Measurements from ENCODE around the gene ATG4B. TPM values are rescaled to one million over a fixed set of nuclear protein-coding genes. Genes with fewer than 3 reads are reported as not detected.

ATG4B gene
- total and polyA plus RNA-seq, 3 experiments from 2014 or later = 56.1 to 80.2 (median 79.0) TPM

GRCh38 chr2:241675885-241676284, 38.4 kb downstream of the ATG4B start:
- Histone ChIP-seq H3K36me3 (ENCODE audit: insufficient read depth, low read length) (peaks cover 6% of the 10 kb centered on the region), H3K4me1 (ENCODE audit: insufficient read depth, low read length) (no peaks in the 10 kb centered on the region), H3K27me3 (ENCODE audit: insufficient read depth, low read length, poor library complexity, severe bottlenecking) (no peaks in the 10 kb centered on the region), H3K27ac (ENCODE audit: low read depth, low read length) (no peak overlapping the region), H3K9me3 (ENCODE audit: low read length) (no peaks in the 10 kb centered on the region), H3K4me3 (ENCODE audit: low read length) (no peak overlapping the region)
- Mint-ChIP-seq H3K27ac (peak overlapping the region in 1 of 8 donors; percentile 32), H3K36me3 (peaks cover 0 to 82% (median 5%) of the 10 kb centered on the region in 3 donors), H3K4me1 (peaks cover 4 to 13% (median 9%) of the 10 kb centered on the region in 3 donors), H3K4me3 (no peak overlapping the region), H3K9me3 (no peaks in the 10 kb centered on the region), H3K27me3 (peaks cover 0 to 1% of the 10 kb centered on the region in 2 donors)
- ChIA-PET POLR2A (no interaction called here), CTCF (interaction anchor here (1.0 kb wide), 1 partner anchor 17 kb away, joined by 3 read pairs; no protein-coding TSS in a partner anchor)
- no peak for DNase-seq

- Mint-ChIP-seq H3K9me3 (no peaks in the 10 kb centered on the region), H3K4me1 (peaks cover 4 to 13% (median 10%) of the 10 kb centered on the region in 3 donors), H3K36me3 (peaks cover 0 to 82% (median 5%) of the 10 kb centered on the region in 3 donors), H3K27me3 (peaks cover 0 to 1% of the 10 kb centered on the region in 2 donors), H3K4me3 (no peak overlapping the region), H3K27ac (no peak overlapping the region)
- no peak for DNase-seq
- Histone ChIP-seq H3K36me3 (ENCODE audit: insufficient read depth, low read length) (peaks cover 11% of the 10 kb centered on the region), H3K27me3 (ENCODE audit: insufficient read depth, low read length, poor library complexity, severe bottlenecking) (no peaks in the 10 kb centered on the region), H3K4me3 (ENCODE audit: low read length) (no peak overlapping the region), H3K4me1 (ENCODE audit: insufficient read depth, low read length) (no peaks in the 10 kb centered on the region), H3K27ac (ENCODE audit: low read depth, low read length) (no peak overlapping the region), H3K9me3 (ENCODE audit: low read length) (no peaks in the 10 kb centered on the region)
- POLR2A ChIA-PET = no interaction called here
- CTCF ChIA-PET = no interaction called here
These were observed 39.2 kb downstream of the ATG4B start for GRCh38 chr2:241676665-241677064.

- ChIA-PET POLR2A (no interaction called here), CTCF (no interaction called here)
- H3K4me1 Mint-ChIP-seq = peaks cover 4 to 13% (median 10%) of the 10 kb centered on the region in 3 donors
- H3K4me3 Mint-ChIP-seq = no peak overlapping the region
- H3K27me3 Mint-ChIP-seq = peaks cover 0 to 1% of the 10 kb centered on the region in 2 donors
- Histone ChIP-seq H3K4me3 (ENCODE audit: low read length) (no peak overlapping the region), H3K4me1 (ENCODE audit: insufficient read depth, low read length) (no peaks in the 10 kb centered on the region), H3K27me3 (ENCODE audit: insufficient read depth, low read length, poor library complexity, severe bottlenecking) (no peaks in the 10 kb centered on the region), H3K9me3 (ENCODE audit: low read length) (no peaks in the 10 kb centered on the region), H3K36me3 (ENCODE audit: insufficient read depth, low read length) (peaks cover 11% of the 10 kb centered on the region), H3K27ac (ENCODE audit: low read depth, low read length) (no peak overlapping the region)
- no peaks in the 10 kb centered on the region for H3K9me3 Mint-ChIP-seq
- no peak for DNase-seq
- H3K27ac Mint-ChIP-seq = no peak overlapping the region
- peaks cover 0 to 80% (median 5%) of the 10 kb centered on the region in 3 donors for H3K36me3 Mint-ChIP-seq
These were observed 39.9 kb downstream of the ATG4B start for GRCh38 chr2:241677392-241677791.

- CTCF ChIA-PET = no interaction called here
- POLR2A ChIA-PET = no interaction called here
- Histone ChIP-seq H3K9me3 (ENCODE audit: low read length) (no peaks in the 10 kb centered on the region), H3K36me3 (ENCODE audit: insufficient read depth, low read length) (peaks cover 11% of the 10 kb centered on the region), H3K4me1 (ENCODE audit: insufficient read depth, low read length) (no peaks in the 10 kb centered on the region), H3K4me3 (ENCODE audit: low read length) (no peak overlapping the region), H3K27me3 (ENCODE audit: insufficient read depth, low read length, poor library complexity, severe bottlenecking) (no peaks in the 10 kb centered on the region), H3K27ac (ENCODE audit: low read depth, low read length) (no peak overlapping the region)
- peaks cover 4 to 10% (median 10%) of the 10 kb centered on the region in 3 donors for H3K4me1 Mint-ChIP-seq
- H3K27me3 Mint-ChIP-seq = peaks cover 0 to 1% of the 10 kb centered on the region in 2 donors
- peaks cover 0 to 77% (median 5%) of the 10 kb centered on the region in 3 donors for H3K36me3 Mint-ChIP-seq
- peak overlapping the region in 1 of 8 donors; percentile 41 for H3K27ac Mint-ChIP-seq
- H3K4me3 Mint-ChIP-seq = no peak overlapping the region
- no peaks in the 10 kb centered on the region for H3K9me3 Mint-ChIP-seq
- no peak for DNase-seq
These were observed 40.8 kb downstream of the ATG4B start for GRCh38 chr2:241678307-241678706.

- H3K4me3 Mint-ChIP-seq = no peak overlapping the region
- ChIA-PET CTCF (interaction anchor here (0.9 to 1.8 kb wide), 2 partner anchors 19 to 23 kb away, joined by 3 to 5 read pairs; partner anchors contain the start of gene ING5), POLR2A (no interaction called here)
- Histone ChIP-seq H3K9me3 (ENCODE audit: low read length) (no peaks in the 10 kb centered on the region), H3K27me3 (ENCODE audit: insufficient read depth, low read length, poor library complexity, severe bottlenecking) (no peaks in the 10 kb centered on the region), H3K27ac (ENCODE audit: low read depth, low read length) (no peak overlapping the region), H3K36me3 (ENCODE audit: insufficient read depth, low read length) (peaks cover 13% of the 10 kb centered on the region), H3K4me3 (ENCODE audit: low read length) (no peak overlapping the region), H3K4me1 (ENCODE audit: insufficient read depth, low read length) (no peaks in the 10 kb centered on the region)
- H3K4me1 Mint-ChIP-seq = peaks cover 0 to 4% (median 4%) of the 10 kb centered on the region in 3 donors
- peak overlapping the region in 3 of 8 donors; percentile 27 to 40 (median 32) for H3K27ac Mint-ChIP-seq
- peaks cover 0 to 76% (median 5%) of the 10 kb centered on the region in 3 donors for H3K36me3 Mint-ChIP-seq
- no peaks in the 10 kb centered on the region for H3K9me3 Mint-ChIP-seq
- peaks cover 0 to 1% of the 10 kb centered on the region in 2 donors for H3K27me3 Mint-ChIP-seq
- DNase-seq = no peak
These were observed 41.5 kb downstream of the ATG4B start for GRCh38 chr2:241678784-241679540.

- no peak overlapping the region for H3K27ac Mint-ChIP-seq
These were observed 42.6 kb downstream of the ATG4B start for GRCh38 chr2:241680044-241680443.

GRCh38 chr2:241680827-241681599, 43.5 kb downstream of the ATG4B start:
- CTCF ChIA-PET = interaction anchor here (1.8 kb wide), 1 partner anchor 21 kb away, joined by 5 read pairs; the partner anchor contains the start of gene ING5
- H3K27ac Mint-ChIP-seq = peak overlapping the region in 3 of 8 donors; percentile 40 to 56 (median 51)
- POLR2A ChIA-PET = no interaction called here
- Histone ChIP-seq H3K4me1 (ENCODE audit: insufficient read depth, low read length) (peaks cover 6% of the 10 kb centered on the region), H3K36me3 (ENCODE audit: insufficient read depth, low read length) (peaks cover 16% of the 10 kb centered on the region), H3K27ac (ENCODE audit: low read depth, low read length) (no peak overlapping the region), H3K4me3 (ENCODE audit: low read length) (no peak overlapping the region), H3K27me3 (ENCODE audit: insufficient read depth, low read length, poor library complexity, severe bottlenecking) (no peaks in the 10 kb centered on the region), H3K9me3 (ENCODE audit: low read length) (no peaks in the 10 kb centered on the region)
- H3K4me3 Mint-ChIP-seq = peak overlapping the region in 1 of 7 donors; percentile 79
- peaks cover 0 to 76% (median 5%) of the 10 kb centered on the region in 3 donors for H3K36me3 Mint-ChIP-seq
- peaks cover 0 to 1% of the 10 kb centered on the region in 2 donors for H3K27me3 Mint-ChIP-seq
- no peak for DNase-seq
- H3K9me3 Mint-ChIP-seq = no peaks in the 10 kb centered on the region
- H3K4me1 Mint-ChIP-seq = peaks cover 8 to 14% (median 10%) of the 10 kb centered on the region in 3 donors

More at GRCh38 chr2:241680044-241680443, 42.6 kb downstream of the ATG4B start:
- Histone ChIP-seq H3K27ac (ENCODE audit: low read depth, low read length) (no peak overlapping the region), H3K4me1 (ENCODE audit: insufficient read depth, low read length) (no peaks in the 10 kb centered on the region), H3K9me3 (ENCODE audit: low read length) (no peaks in the 10 kb centered on the region), H3K36me3 (ENCODE audit: insufficient read depth, low read length) (peaks cover 16% of the 10 kb centered on the region), H3K27me3 (ENCODE audit: insufficient read depth, low read length, poor library complexity, severe bottlenecking) (no peaks in the 10 kb centered on the region), H3K4me3 (ENCODE audit: low read length) (no peak overlapping the region)
- Mint-ChIP-seq H3K4me1 (peaks cover 4 to 7% (median 4%) of the 10 kb centered on the region in 3 donors), H3K36me3 (peaks cover 0 to 78% (median 5%) of the 10 kb centered on the region in 3 donors), H3K9me3 (no peaks in the 10 kb centered on the region), H3K27me3 (peaks cover 0 to 1% of the 10 kb centered on the region in 2 donors), H3K4me3 (peak overlapping the region in 1 of 7 donors; percentile 79)
- DNase-seq = no peak
- CTCF ChIA-PET = interaction anchor here (0.9 to 1.8 kb wide), 2 partner anchors 18 to 22 kb away, joined by 3 to 5 read pairs; partner anchors contain the start of gene ING5
- POLR2A ChIA-PET = interaction anchor here (0.6 kb wide), 1 partner anchor 62 kb away, joined by 3 read pairs; no protein-coding TSS in a partner anchor

Data from CD8-positive, alpha-beta memory T cell (primary cell).